Hepatocyte (in vitro differentiated cells): Measurements from ENCODE around the gene SERPINB6. TPM values are rescaled to one million over a fixed set of nuclear protein-coding genes. Genes with fewer than 3 reads are reported as not detected.

ENCODE experiments used
- DNase-seq: peaks from one replicate; pipeline ENCODE4 v3.0.0-alpha.2; 2016; ENCODE audit warnings: low spot score
- H2AFZ ChIP-seq: fragments of 200-600 bp; sonication (generic); 2 replicates; pipeline ENCODE4 v1.6.0; 2016; ENCODE audit warnings: antibody characterized with exemption, mild to moderate bottlenecking
- H3K27ac ChIP-seq: fragments of 200-600 bp; sonication (generic); 2 replicates; pipeline ENCODE4 v1.5.1; 2016; ENCODE audit warnings: mild to moderate bottlenecking
- H3K27me3 ChIP-seq: fragments of 200-600 bp; sonication (generic); 2 replicates; pipeline ENCODE4 v1.6.1; 2016
- H3K36me3 ChIP-seq: fragments of 200-600 bp; sonication (generic); replicated peaks from 2 replicates; pipeline ENCODE4 v1.5.1; 2016; ENCODE audit warnings: low read depth; ENCODE audit not compliant: insufficient read depth
- H3K4me1 ChIP-seq: fragments of 200-600 bp; sonication (generic); 2 replicates; pipeline ENCODE4 v1.5.1; 2016; ENCODE audit warnings: mild to moderate bottlenecking, moderate library complexity; ENCODE audit not compliant: insufficient read depth
- H3K4me2 ChIP-seq: fragments of 200-600 bp; sonication (generic); 2 replicates; pipeline ENCODE4 v1.6.0; 2016
- H3K4me3 ChIP-seq: fragments of 200-600 bp; sonication (generic); 2 replicates; pipeline ENCODE4 v1.5.1; 2016; ENCODE audit warnings: mild to moderate bottlenecking
- H3K79me2 ChIP-seq: fragments of 200-600 bp; sonication (generic); 2 replicates; pipeline ENCODE4 v1.6.0; 2017; ENCODE audit warnings: mild to moderate bottlenecking
- H3K9me2 ChIP-seq: fragments of 200-600 bp; sonication (generic); replicated peaks from 2 replicates; pipeline ENCODE4 v1.6.0; 2017; ENCODE audit warnings: mild to moderate bottlenecking; ENCODE audit not compliant: insufficient read depth
- H3K9me3 ChIP-seq: fragments of 200-600 bp; sonication (generic); 2 replicates; pipeline ENCODE4 v1.5.1; 2016; ENCODE audit warnings: low read depth, mild to moderate bottlenecking
- H4K20me1 ChIP-seq: fragments of 200-600 bp; sonication (generic); 2 replicates; pipeline ENCODE4 v1.6.0; 2016; ENCODE audit warnings: mild to moderate bottlenecking; ENCODE audit not compliant: insufficient read depth, poor library complexity, severe bottlenecking
- CTCF ChIP-seq: fragments of 200-600 bp; sonication (generic); IDR thresholded peaks from 2 replicates; pipeline ENCODE4 v1.5.1; 2016; ENCODE audit warnings: antibody characterized with exemption, mild to moderate bottlenecking; ENCODE audit not compliant: poor library complexity
- EZH2 ChIP-seq: fragments of 200-600 bp; sonication (generic); IDR thresholded peaks from 2 replicates; pipeline ENCODE4 v1.6.1; 2016; ENCODE audit warnings: antibody characterized with exemption, mild to moderate bottlenecking, borderline replicate concordance
- EZH2phosphoT487 ChIP-seq: fragments of 200-600 bp; sonication (generic); IDR thresholded peaks from one replicate; pipeline ENCODE4 v1.6.1; 2018; ENCODE audit warnings: antibody characterized with exemption, mild to moderate bottlenecking, low read depth, moderate library complexity; ENCODE audit not compliant: unreplicated experiment, severe bottlenecking
- whole genome bisulfite sequencing: methylation state at CpG from one replicate; pipeline ENCODE4 v1.1.6; 2016; ENCODE audit warnings: low lambda C conversion rate; ENCODE audit errors: missing lambda C conversion rate; 5-methylcytosine and 5-hydroxymethylcytosine counted together
- polyA plus RNA-seq: library from polyadenylated mRNA; unstranded; fragments of >200 nt; fragmentation: Nextera tagmentation; extraction: Ambion mirVana; gene quantifications from 2 replicates; pipeline ENCODE4 v1.2.1, GENCODE V29; 2016
- total RNA-seq: library from RNA; depleted of rRNA; stranded (reverse); fragments of >200 nt; gene quantifications from 2 replicates; pipeline ENCODE4 v1.2.3, GENCODE V29; 2014

Gene SERPINB6
- total and polyA plus RNA-seq, 2 experiments from 2014 or later: 87.9 to 109 TPM

GRCh38 chr6:2970753-2971419 is 481 bp downstream of the SERPINB6 start:
- Histone ChIP-seq H3K27ac (peak overlapping the region; percentile 97), H2AFZ (peak overlapping the region; percentile 79), H4K20me1 (no peaks in the 10 kb centered on the region), H3K4me3 (peak overlapping the region; percentile 72), H3K27me3 (no peaks in the 10 kb centered on the region), H3K79me2 (peaks cover 33% of the 10 kb centered on the region), H3K9me3 (no peaks in the 10 kb centered on the region), H3K9me2 (no peaks in the 10 kb centered on the region), H3K36me3 (no peaks in the 10 kb centered on the region), H3K4me1 (peaks cover 22% of the 10 kb centered on the region), H3K4me2 (peak overlapping the region; percentile 87)
- 2% methylated on average over 56 of the region's 80 CpGs for WGBS
- DNase-seq: peak; percentile 75
- no peak for TF ChIP-seq CTCF
- no peak for TF ChIP-seq EZH2phosphoT487
- TF ChIP-seq EZH2: no peak

GRCh38 chr6:2970034-2970685 is 1.2 kb downstream of the SERPINB6 start:
- DNase-seq: no peak
- Histone ChIP-seq H3K79me2 (peaks cover 39% of the 10 kb centered on the region), H4K20me1 (no peaks in the 10 kb centered on the region), H3K4me1 (peaks cover 22% of the 10 kb centered on the region), H3K36me3 (no peaks in the 10 kb centered on the region), H3K27ac (peak overlapping the region; percentile 97), H3K4me3 (peak overlapping the region; percentile 72), H2AFZ (no peak overlapping the region), H3K9me2 (no peaks in the 10 kb centered on the region), H3K27me3 (no peaks in the 10 kb centered on the region), H3K4me2 (peak overlapping the region; percentile 87), H3K9me3 (no peaks in the 10 kb centered on the region)
- no peak for TF ChIP-seq CTCF
- TF ChIP-seq EZH2phosphoT487: no peak
- 42% methylated on average over 10 of the region's 10 CpGs for WGBS

- 84% methylated on average over 3 of the region's 3 CpGs for WGBS
- Histone ChIP-seq H3K27me3 (no peaks in the 10 kb centered on the region), H3K4me1 (peaks cover 22% of the 10 kb centered on the region), H3K4me2 (peak overlapping the region; percentile 87), H2AFZ (no peak overlapping the region), H4K20me1 (no peaks in the 10 kb centered on the region), H3K36me3 (no peaks in the 10 kb centered on the region), H3K4me3 (no peak overlapping the region), H3K9me3 (no peaks in the 10 kb centered on the region), H3K9me2 (no peaks in the 10 kb centered on the region), H3K79me2 (peaks cover 46% of the 10 kb centered on the region), H3K27ac (no peak overlapping the region)
- no peak for DNase-seq
- TF ChIP-seq EZH2phosphoT487 (no peak), EZH2 (no peak), CTCF (no peak)
Observed at GRCh38 chr6:2969549-2969948, 1.8 kb downstream of the SERPINB6 start.
